Activated T-cell treated with anti-CD3 and anti-CD28 coated beads, Interleukin-2, amount 50 U/mL, for 1 hour (primary cell): Measurements from ENCODE around the gene URM1.
"Not testable (repeated sequence)": the region's sequence is repeated elsewhere in the genome, so short reads cannot be mapped to it uniquely, and the experiment has no call there.

Experiments
- DNase-seq: peaks from one replicate; pipeline ENCODE4 v3.0.0-alpha.2; 2020

The URM1 gene

GRCh38 chr9:128370752-128371629, at the start of gene URM1:
TSS of gene URM1 (plus strand) at chr9:128371374. CDS start at chr9:128371381, 7 bp downstream.
- DNase-seq, result peak; percentile 96

- no peak for DNase-seq
These were observed 49.2 kb upstream of the URM1 start for GRCh38 chr9:128321879-128322403.

- DNase-seq, result peak; percentile 90
These were observed 48.6 kb upstream of the URM1 start, which contains the start of the genes COQ4 and TRUB2 for GRCh38 chr9:128322404-128323211. TSS of gene COQ4 (plus strand) at chr9:128322839. CDS start at chr9:128322859, 20 bp downstream. TSS of gene TRUB2 (minus strand) at chr9:128322447. CDS start at chr9:128322408, 39 bp downstream.

GRCh38 chr9:128323212-128323730, 47.9 kb upstream of the URM1 start:
- DNase-seq, result no peak

- no peak for DNase-seq
These were observed 47.4 kb upstream of the URM1 start for GRCh38 chr9:128323791-128324190.

GRCh38 chr9:128324401-128324800, 46.8 kb upstream of the URM1 start:
- DNase-seq, result no peak

- no peak for DNase-seq
These were observed 45.5 kb upstream of the URM1 start for GRCh38 chr9:128325629-128326028.

DNA sequence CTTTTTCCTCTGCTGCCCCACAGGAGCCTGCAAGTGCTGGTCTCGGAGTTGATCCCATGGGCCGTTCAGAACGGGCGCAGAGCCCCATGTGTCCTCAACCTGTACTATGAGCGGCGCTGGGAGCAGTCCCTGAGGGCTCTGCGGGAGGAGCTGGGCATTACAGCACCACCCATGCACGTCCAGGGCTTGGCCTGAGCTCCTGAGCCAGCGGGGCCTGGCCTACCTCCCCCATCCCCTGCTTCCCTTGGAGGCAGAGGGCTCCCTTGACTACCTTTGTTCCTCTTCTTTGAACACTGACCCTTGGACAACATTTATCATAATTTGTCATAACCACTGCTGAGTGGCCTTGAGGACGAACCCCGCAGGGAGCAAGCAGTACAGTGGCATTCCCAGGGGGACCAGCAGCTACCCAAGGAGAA, 37.7 kb upstream of the URM1 start:
- no peak for DNase-seq

DNA sequence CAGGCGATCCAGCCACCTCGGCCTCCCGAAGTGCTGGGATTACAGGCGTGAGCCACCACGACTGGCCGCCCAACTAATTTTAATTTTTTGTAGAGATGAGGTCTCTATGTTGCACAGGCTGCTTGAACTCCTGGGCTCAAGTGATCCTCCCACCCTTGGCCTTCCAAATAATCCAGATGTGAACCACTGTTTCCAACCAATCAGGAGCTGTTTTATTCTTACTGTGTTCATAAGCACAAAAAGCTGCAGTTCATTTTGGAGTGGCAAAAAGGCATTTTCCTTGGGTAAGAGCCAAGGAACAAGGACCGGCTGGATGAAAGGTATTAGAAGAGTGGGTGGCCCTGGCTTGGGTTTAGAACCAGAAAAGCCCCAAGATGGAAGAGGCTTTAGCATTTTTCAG, 36.0 kb upstream of the URM1 start:
- no peak for DNase-seq

DNA sequence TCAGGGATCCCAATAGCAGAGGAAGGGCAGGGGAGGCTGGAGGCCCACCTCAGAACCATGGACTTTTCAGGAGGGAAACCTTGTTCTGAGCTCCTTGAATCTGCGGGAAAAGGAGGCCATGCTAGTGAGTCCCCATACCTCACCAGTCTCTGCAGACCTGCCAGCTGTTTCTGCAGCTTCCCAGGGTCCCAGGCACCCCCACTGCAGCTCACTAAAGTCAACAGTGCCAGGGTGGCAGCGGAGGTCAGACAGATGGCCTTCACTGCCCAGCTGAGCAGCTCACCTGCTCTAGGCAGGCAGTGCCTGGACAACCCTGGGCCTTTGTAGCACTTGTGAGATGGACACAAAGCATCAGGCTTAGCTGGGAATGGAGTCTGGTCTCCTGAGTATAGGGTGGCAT, 35.3 kb upstream of the URM1 start:
- no peak for DNase-seq

DNA sequence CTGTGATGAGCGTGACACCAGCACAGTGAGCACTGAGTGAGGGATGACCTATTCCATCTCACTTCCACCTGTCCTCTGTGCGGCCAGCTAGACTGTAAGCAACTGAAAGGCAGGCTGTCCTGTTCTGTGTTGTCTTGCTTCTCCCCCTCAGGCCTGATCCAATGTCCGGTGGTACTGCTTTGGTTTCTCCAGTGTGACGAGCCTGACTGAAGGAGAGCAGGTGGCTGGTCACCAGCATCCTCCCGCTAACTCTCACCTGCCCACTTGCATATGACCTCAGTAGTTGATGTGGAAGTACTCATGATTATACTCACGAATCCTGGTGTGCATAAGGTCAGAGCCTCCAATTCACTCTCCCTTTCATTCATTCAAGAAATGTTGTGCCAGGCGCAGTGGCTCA, 33.2 kb upstream of the URM1 start:
- DNase-seq, result no peak

- DNase-seq, result not testable (repeated sequence)
These were observed 32.1 kb upstream of the URM1 start for GRCh38 chr9:128338852-128339614.

- DNase-seq, result peak; percentile 82
These were observed 31.1 kb upstream of the URM1 start, which contains the start of gene SLC27A4 for GRCh38 chr9:128339761-128340690. TSS of gene SLC27A4 (plus strand) at chr9:128340527. CDS start at chr9:128343133, 2,606 bp downstream.

GRCh38 chr9:128340691-128341434, 30.3 kb upstream of the URM1 start:
- no peak for DNase-seq

DNA sequence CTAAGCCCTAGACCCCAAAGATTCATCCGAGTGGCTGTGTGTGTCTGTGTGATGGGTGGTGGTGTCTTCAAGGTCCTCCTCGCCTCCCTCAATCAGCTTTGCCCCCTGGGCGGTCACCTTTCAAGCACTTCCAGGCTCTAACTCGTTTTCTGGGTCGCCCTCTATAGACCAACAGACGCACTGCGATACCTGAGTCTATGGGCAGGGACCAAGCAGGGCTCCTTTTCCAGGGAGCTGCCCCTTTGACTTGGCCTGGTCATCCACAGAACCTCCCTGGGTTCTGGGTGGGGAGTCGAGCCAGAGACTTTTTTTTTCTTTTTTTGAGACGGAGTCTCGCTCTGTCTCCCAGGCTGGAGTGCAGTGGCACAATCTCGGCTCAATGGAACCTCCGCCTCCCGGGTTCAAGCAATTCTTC, 29.7 kb upstream of the URM1 start:
- peak; percentile 68 for DNase-seq

DNA sequence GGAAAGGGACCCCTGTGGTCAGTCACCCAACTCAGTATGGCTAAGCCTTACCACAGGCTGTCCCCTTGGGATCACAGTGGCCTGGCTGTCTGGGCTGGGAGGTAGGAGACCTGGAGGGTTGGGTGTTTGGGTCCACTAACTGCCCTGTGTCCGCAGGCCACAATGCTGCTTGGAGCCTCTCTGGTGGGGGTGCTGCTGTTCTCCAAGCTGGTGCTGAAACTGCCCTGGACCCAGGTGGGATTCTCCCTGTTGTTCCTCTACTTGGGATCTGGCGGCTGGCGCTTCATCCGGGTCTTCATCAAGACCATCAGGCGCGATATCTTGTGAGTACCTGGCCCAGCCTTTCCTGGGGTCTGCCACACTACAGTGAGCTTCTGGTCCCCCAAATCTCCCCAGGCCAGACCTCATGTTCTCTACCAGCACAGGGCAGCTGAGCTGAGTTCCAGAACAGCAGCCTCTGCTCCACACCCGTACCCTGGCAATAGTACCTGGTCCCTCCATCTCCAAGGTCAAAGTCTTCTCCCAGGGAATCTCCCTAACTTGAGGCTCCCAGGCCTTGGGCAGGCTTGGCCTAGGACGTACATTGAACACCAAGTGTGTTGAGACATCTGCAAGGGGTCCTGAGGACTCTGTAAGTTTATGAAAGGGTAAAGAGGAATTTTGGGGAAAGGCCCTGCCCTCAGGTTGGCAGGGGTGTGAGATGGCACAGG, 28.0 kb upstream of the URM1 start:
- no peak for DNase-seq

DNA sequence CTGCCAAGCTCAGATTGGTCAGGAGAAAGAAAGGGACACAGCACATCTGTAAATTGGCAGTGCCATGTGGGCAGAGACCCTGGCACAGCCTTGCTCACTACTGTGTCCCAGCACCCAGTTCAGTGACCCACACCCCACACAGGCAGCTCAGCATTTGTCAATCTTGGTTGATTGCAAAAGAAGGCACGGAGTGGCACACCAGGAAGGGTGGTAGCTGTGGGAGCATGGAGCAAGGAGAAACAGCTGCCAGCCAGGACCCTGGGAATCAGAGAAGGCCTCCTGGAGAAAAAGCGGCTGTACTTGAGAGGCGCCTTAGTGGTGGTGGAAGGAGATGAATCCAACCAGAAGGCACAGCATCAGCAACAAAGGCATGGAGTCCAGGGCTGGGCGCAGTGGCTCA, 27.3 kb upstream of the URM1 start:
- no peak for DNase-seq

GRCh38 chr9:128344931-128345605, 26.1 kb upstream of the URM1 start:
- DNase-seq, result no peak

DNA sequence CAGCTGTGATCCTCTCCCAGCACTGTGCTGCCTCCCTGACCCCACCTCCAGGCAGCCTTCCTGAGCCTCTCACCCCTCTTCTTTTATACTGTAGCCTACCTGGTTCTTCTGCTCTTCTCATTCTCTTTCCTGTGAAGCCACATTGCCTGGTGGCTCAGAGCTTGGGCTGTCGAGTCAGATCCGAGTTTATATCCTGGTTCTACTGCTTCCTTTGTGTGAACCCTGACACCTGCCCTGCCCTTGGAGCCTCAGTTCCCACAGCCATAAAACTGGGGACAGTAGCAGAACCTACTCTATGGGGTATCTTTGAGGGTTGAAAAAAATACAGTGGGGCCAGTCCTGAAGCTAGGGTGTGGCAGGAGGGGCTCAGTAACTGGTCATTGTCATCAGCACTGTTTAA, 22.0 kb upstream of the URM1 start:
- DNase-seq, result no peak
